RWPE1 (cell line): ENCODE measurements around the gene CRY1.
"Not testable (repeated sequence)": the region's sequence is repeated elsewhere in the genome, so short reads cannot be mapped to it uniquely, and the experiment has no call there.

Experiments used
- CTCF ChIA-PET: fragments of 350-600 bp; sonication (Branson Sonifier 250); formaldehyde crosslinking; extraction: SDS; loops from one replicate; lab custom pipeline; 2021; lab: Yijun Ruan, JAX
- POLR2A ChIA-PET: fragments of 400-600 bp; formaldehyde crosslinking; extraction: SDS; loops from one replicate; lab custom pipeline; 2020; ENCODE audit warnings: antibody characterized with exemption; ENCODE audit not compliant: low non-redundant PET; lab: Yijun Ruan, JAX
- DNase-seq: peaks from one replicate; pipeline ENCODE4 v3.0.0; 2012; ENCODE audit warnings: low spot score
- H3K27ac ChIP-seq: fragments of 450-650 bp; 2 replicates; pipeline ENCODE4 v1.5.1; 2017
- CTCF ChIP-seq: fragments of 450-650 bp; conservative IDR thresholded peaks from 2 replicates; pipeline ENCODE4 v1.5.1; 2017; ENCODE audit warnings: low read depth, mild to moderate bottlenecking

Gene CRY1

GRCh38 chr12:107033758-107034739 is 59.3 kb downstream of the CRY1 start:
- no peak for DNase-seq
- ChIA-PET CTCF (interaction anchor here (0.6 kb wide), 1 partner anchor 16 kb away, joined by 3 read pairs; no protein-coding TSS in a partner anchor), POLR2A (no interaction called here)
- TF ChIP-seq CTCF: no peak
- no peak overlapping the region for H3K27ac ChIP-seq

- H3K27ac ChIP-seq: no peak overlapping the region
- no peak for DNase-seq
- POLR2A ChIA-PET: no interaction called here
- TF ChIP-seq CTCF: no peak
- CTCF ChIA-PET: no interaction called here
Measured at GRCh38 chr12:107032266-107032665, 61.1 kb downstream of the CRY1 start.

GRCh38 chr12:107031061-107031460 is 62.3 kb downstream of the CRY1 start:
- no peak for TF ChIP-seq CTCF
- no peak overlapping the region for H3K27ac ChIP-seq
- ChIA-PET POLR2A (no interaction called here), CTCF (no interaction called here)
- DNase-seq: no peak

GRCh38 chr12:107029081-107029480 is 64.3 kb downstream of the CRY1 start:
- DNase-seq: no peak
- ChIA-PET POLR2A (no interaction called here), CTCF (no interaction called here)
- no peak overlapping the region for H3K27ac ChIP-seq
- no peak for TF ChIP-seq CTCF

GRCh38 chr12:107027636-107028053 is 65.7 kb downstream of the CRY1 start:
- ChIA-PET CTCF (interaction anchor here (0.6 to 1.0 kb wide), 2 partner anchors 13 to 51 kb away, joined by 4 to 7 read pairs; no protein-coding TSS in a partner anchor), POLR2A (no interaction called here)
- TF ChIP-seq CTCF: no peak
- H3K27ac ChIP-seq: no peak overlapping the region
- DNase-seq: peak; percentile 82

GRCh38 chr12:107026806-107027635 is 66.3 kb downstream of the CRY1 start:
- H3K27ac ChIP-seq: no peak overlapping the region
- no peak for TF ChIP-seq CTCF
- POLR2A ChIA-PET: no interaction called here
- CTCF ChIA-PET: interaction anchor here (0.6 to 1.0 kb wide), 2 partner anchors 13 to 52 kb away, joined by 4 to 7 read pairs; no protein-coding TSS in a partner anchor
- DNase-seq: no peak

- H3K27ac ChIP-seq, CTCF ChIA-PET: not testable (repeated sequence)
Measured at GRCh38 chr12:107026356-107026755, 67.0 kb downstream of the CRY1 start.

More at GRCh38 chr12:107026356-107026755, 67.0 kb downstream of the CRY1 start:
- POLR2A ChIA-PET, DNase-seq: not testable (repeated sequence)
